ENCODE results near the gene PAFAH2. TPM values are rescaled to one million over a fixed set of nuclear protein-coding genes. Genes with fewer than 3 reads are reported as not detected.

PAFAH2 gene
- total and polyA plus RNA-seq, 2 of the 13 experiments (the other 11 are each of a cell fraction or from before 2014, with no cell fraction given): 6.9 to 9.4 TPM

- Histone ChIP-seq H3K27me3 (ENCODE audit: control insufficient read depth in 1 of 2, insufficient read depth in 2 of 2, low read length in 2 of 2) (no peaks in the 10 kb centered on the region), H3K4me3 (replicated peaks in 1 of 3; ENCODE audit: insufficient read depth in 1 of 3, low read depth in 2 of 3, low read length in 3 of 3) (no peak overlapping the region), H3K9ac (ENCODE audit: insufficient read depth, low read depth, low read length) (no peak overlapping the region), H3K9me3 (ENCODE audit: low read length) (no peaks in the 10 kb centered on the region), H3K4me1 (ENCODE audit: insufficient read depth, low read length) (peaks cover 5% of the 10 kb centered on the region; the same call in 1 of the 2 replicates), H3K79me2 (ENCODE audit: insufficient read depth, low read length) (no peaks in the 10 kb centered on the region), H3K36me3 (replicated peaks in 1 of 2; ENCODE audit: control insufficient read depth in 1 of 2, insufficient read depth in 2 of 2, low read length in 2 of 2) (no peaks in the 10 kb centered on the region), H4K20me1 (ENCODE audit: insufficient read depth, low read length) (no peaks in the 10 kb centered on the region), H2AFZ (ENCODE audit: low read length) (no peak overlapping the region), H3K4me2 (ENCODE audit: low read depth, low read length) (no peak overlapping the region), H3K27ac (ENCODE audit: extremely low read length, insufficient read depth, low read length) (no peak overlapping the region)
- ATAC-seq (no peak), DNase-seq (ENCODE audit: low spot score) (no peak), FAIRE-seq (no peak)
- no TSS peak for BruUV-seq (replicated peaks)
- intact Hi-C loops (cut with micrococcal nuclease; ENCODE audit: unreplicated experiment): no loop called here
- in situ Hi-C loops (cut with HindIII; ENCODE audit: extremely low pct_ligation_motif_present, low pct_unique_long_range_greater_than_20kb): no loop called here
- CTCF ChIA-PET (ENCODE audit: low intra/inter-chr PET ratio, low total read pairs): no interaction called here
- no peak for TF ChIP-seq ARHGAP35 (CRISPR knock-in tag; IDR thresholded peaks at IDR 0.05; ENCODE audit: borderline replicate concordance)
- no peak for TF ChIP-seq SNRNP70 (IDR thresholded peaks at IDR 0.05; ENCODE audit: low read depth, low read length)
- no peak for TF ChIP-seq BORCS8-MEF2B (CRISPR knock-in tag; IDR thresholded peaks at IDR 0.05)
- TF ChIP-seq IRX3 (CRISPR knock-in tag; IDR thresholded peaks at IDR 0.05; ENCODE audit: borderline replicate concordance, low read depth): no peak
- no peak for TF ChIP-seq ZNF430 (CRISPR knock-in tag; IDR thresholded peaks at IDR 0.05)
- TF ChIP-seq SATB2 (CRISPR knock-in tag; IDR thresholded peaks at IDR 0.05): no peak
- no peak for TF ChIP-seq E2F2 (CRISPR knock-in tag; IDR thresholded peaks at IDR 0.05; ENCODE audit: borderline replicate concordance)
- TF ChIP-seq ZNF720 (CRISPR knock-in tag; IDR thresholded peaks at IDR 0.05): no peak
- TF ChIP-seq FOXA3 (CRISPR knock-in tag; IDR thresholded peaks at IDR 0.05): no peak
- no peak for TF ChIP-seq PAX8 (CRISPR knock-in tag; IDR thresholded peaks at IDR 0.05; ENCODE audit: borderline replicate concordance)
- no peak for TF ChIP-seq TARDBP (CRISPR knock-in tag; IDR thresholded peaks at IDR 0.05)
- no peak for TF ChIP-seq NFYC (CRISPR knock-in tag; IDR thresholded peaks at IDR 0.05)
- TF ChIP-seq ZSCAN9 (CRISPR knock-in tag; IDR thresholded peaks at IDR 0.05; ENCODE audit: borderline replicate concordance): no peak
- TF ChIP-seq ZNF615 (CRISPR knock-in tag; IDR thresholded peaks at IDR 0.05; ENCODE audit: borderline replicate concordance): no peak
- no peak for TF ChIP-seq ZNF558 (CRISPR knock-in tag; IDR thresholded peaks at IDR 0.05; ENCODE audit: borderline replicate concordance)
- TF ChIP-seq ATRX (CRISPR knock-in tag; IDR thresholded peaks at IDR 0.05; ENCODE audit: borderline replicate concordance): no peak
- POLR2A ChIA-PET: no interaction called here
- WGBS (ENCODE audit: low lambda C conversion rate): 25% methylated on average over 4 of the region's 4 CpGs
These were observed 44.9 kb downstream of the PAFAH2 start for GRCh38 chr1:25952841-25953401.
